Activated T-cell treated with anti-CD3 and anti-CD28 coated beads, Interleukin-2, amount 50 U/mL, for 1 hour (primary cell): ENCODE measurements around the gene SPATA9.

Source experiments
- DNase-seq: peaks from one replicate; pipeline ENCODE4 v3.0.0-alpha.2; 2020

SPATA9 gene, protein sequence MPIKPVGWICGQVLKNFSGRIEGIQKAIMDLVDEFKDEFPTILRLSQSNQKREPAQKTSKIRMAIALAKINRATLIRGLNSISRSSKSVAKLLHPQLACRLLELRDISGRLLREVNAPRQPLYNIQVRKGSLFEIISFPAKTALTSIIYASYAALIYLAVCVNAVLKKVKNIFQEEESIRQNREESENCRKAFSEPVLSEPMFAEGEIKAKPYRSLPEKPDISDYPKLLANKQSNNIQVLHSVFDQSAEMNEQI

DNA sequence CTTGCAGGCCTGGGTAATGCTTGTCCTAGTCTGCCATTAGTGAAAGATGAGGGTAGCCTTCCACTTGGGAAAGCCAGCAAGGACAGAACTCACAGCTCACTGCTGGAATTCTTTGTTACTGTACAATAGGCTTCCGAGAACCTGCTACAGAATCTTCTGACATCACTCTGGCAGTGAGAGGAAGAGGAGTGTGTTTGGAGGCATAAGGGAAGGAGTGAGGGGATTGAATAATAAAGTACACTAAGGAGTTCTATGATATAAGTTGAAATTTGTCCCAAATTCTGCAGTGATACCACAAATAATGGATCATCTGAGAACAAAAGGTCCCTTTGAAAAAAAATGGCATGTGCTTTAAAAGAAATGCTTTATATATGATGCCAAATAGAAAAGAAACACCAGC lies at the start of gene SPATA9:
Gene SPATA9, minus strand, starts transcription at position 101 of the 400 bp plus-strand sequence. CDS start 137 bp downstream, outside the sequence.
- DNase-seq: no peak

DNA sequence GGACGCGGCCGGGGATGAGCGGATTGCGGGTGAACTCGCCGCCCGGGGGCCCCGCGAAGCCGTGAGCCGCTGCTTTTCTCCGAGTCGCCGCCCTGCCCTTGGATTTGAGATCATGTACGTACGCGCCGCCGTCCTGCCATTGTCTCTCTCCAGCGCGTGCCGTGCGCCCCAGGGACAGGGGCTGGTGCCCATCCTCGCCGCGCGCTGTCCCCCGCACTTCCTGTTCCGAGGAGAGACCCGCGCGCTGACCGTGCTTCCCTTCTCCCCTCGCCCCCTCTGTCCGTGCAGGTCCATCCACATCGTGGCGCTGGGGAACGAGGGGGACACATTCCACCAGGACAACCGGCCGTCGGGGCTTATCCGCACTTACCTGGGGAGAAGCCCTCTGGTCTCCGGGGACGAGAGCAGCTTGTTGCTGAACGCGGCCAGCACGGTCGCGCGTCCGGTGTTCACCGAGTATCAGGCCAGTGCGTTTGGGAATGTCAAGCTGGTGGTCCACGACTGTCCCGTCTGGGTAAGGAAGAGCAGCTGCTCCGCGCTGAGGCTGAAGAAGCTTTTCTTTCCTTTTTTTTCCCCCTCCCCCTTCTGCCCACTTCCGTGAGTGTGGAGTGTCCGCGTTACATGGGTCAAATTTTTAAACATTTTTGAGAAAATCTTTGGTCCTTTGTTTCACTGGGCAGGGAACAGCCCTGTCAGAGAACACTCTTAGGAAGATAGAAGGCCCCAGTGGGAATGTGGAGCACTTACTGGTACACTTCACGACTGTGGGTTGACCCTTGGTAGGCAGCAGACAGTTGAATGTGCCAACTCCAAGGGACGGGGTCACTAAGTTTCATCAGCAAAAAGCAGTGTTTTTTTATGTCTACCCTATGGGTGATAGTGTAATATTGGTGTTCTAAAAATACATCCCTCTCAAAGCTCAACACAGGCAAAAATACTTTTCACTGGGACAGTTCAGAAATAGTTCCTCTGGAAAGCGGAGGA lies 49.1 kb upstream of the SPATA9 start:
- DNase-seq: peak; percentile 53

DNA sequence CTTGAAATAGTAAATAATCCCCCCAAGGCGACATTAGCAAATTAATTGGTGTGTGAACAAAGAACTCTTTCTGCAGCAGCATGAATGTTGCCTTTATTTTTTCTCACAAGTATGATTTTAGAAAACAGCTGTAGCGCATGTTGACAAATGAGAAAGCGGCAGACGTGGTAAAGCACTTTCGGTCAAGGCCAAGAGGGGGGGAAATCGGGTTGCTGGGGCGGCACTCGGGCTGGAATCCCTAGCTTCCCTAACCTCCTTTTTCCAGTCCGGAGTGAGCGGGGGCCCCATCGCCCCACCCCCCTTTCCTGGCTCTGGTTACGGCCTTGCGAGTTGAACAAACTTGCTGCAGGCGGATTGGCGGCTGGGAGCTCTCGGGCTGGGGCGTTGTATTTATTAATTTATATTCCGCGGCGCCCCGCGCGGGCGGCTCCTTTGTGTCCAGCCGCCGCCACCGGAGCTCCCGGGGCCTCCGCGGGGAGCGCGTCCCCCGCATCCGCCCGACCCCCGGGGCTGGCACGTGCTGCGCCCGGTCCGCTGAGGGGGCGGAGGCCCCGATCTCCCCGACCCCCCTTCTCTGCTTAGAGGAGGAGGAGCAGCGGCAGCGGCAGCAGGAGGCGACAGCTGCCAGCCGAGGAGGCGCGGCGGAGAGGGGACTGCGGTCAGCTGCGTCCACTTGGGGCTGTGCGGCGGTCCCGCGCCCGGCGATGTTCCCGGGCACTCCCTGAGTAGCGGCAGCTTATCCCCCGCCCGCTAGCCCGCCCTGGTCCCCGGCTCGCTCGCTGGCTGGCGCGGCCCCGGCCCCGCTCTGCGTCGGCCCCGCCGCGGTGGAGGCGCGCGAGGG lies 48.2 kb upstream of the SPATA9 start, which contains the start of gene RHOBTB3:
Gene RHOBTB3, plus strand, starts transcription at position 607 of the 841 bp plus-strand sequence. CDS start 347 bp downstream, outside the sequence.
- DNase-seq: peak; percentile 54

DNA sequence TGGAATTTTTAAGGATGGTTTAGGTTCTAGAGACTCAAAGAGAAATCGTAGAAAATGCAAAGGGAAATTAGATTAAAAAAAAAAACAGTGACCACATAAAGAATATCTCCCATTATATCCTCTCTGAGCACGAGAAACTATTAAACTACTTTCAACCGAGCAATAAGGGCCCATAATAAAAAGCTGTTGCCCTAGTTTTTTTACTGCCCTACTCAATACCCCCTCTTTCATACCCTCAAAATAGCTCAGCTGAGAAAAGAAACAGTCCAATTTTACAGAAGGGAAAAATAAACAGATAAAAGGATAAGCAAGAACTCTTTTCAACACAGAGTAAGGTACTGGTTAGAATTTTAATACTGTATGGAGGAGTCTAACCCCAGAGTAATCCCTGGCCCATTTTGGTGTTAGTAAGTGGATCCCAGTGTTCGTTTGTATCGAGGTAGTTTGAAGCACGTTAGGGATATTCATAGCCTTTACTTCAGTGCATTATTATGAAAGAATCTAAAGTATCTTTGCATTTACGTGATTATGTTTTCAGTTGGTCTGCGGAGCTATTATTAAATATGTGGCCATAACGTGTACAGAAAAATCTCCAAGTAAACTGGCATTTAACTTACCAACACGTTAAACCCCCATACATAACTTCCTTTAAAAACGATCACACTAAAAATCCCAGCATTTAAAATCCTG lies 47.4 kb upstream of the SPATA9 start:
- DNase-seq: no peak

DNA sequence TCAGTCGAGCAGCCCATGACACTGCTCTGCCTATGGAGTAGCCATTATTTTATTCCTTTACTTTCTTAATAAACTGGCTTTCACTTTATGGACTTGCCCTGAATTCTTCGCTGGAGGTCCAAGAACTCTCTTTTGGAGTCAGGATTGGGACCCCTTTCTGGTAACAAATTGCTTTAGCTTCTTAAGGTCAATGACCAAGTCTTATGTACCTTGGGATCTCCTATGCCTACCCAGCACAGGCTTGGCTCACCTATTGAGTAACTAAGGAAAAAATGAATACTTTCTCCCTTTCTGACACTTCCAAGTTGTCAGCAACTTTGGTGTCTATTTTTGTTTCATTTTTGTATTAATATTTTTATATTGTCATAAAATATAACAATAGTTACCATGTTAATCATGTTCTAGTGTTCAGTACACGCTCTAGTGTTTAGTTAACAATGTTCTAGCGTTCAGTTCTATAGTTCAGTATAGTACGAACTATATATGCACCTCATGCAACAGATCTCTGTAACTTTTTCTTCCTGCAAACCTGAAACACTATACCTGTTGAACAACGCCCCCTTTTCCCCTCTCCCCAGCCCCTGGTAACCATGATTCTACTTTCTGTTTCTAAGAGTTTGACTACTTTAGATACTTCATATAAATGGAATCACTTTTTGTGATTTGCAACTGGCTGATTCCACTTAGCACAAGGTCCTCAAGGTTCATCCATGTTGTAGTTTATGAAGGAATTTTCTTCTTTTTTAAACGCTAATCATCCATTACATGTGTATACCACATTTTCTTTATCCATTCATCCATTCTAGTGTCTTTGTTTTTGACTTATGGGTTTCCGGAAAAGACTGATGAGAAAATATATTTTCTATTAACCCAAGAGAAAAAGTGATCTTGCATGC lies 46.6 kb upstream of the SPATA9 start:
- DNase-seq: no peak

DNA sequence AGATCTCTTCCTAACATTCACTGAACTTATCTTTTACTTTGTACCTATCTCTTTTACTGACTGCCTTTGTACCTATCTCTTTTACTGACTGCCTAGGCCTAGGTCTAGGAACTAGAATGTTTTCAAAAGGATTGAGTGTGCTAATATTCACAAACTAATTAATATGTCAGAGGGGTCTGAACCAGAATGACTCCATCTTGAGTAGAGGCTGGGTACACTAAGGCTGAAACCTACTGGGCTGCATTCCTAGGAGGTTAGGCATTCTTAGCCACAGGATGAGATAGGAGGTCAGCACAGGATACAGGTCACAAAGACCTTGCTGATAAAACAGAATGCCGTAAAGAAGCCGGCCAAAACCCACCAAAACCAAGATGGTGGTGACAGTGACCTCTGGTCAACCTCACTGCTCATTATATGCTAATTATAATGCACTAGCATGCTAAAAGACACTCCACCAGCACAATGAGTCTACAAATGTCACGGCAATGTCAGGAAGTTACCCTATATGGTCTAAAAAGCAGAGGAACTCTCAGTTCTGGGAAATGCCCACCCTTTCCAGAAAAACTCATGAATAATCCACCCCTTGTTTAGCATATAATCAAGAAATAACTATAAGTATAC lies 45.8 kb upstream of the SPATA9 start:
- DNase-seq: no peak

DNA sequence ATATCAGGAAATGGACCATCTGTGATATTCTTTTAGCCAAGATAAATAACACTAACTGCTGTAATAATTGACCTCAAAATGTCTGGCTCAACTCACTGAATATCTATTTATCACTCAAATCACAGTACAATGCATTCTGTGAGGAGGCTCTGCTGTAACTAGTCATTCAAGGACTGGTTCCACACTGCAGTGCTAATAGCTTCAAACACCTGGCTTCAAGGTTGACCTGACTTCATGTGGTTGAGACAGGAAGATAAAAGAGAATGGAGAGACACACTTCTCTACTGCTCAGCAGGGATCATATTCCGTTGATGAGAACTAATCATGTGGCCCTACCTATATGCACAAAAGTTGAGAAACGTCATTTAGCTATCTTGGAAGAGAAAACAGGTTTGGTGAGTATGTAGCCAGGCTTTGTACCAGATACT lies 45.0 kb upstream of the SPATA9 start:
- DNase-seq: no peak

DNA sequence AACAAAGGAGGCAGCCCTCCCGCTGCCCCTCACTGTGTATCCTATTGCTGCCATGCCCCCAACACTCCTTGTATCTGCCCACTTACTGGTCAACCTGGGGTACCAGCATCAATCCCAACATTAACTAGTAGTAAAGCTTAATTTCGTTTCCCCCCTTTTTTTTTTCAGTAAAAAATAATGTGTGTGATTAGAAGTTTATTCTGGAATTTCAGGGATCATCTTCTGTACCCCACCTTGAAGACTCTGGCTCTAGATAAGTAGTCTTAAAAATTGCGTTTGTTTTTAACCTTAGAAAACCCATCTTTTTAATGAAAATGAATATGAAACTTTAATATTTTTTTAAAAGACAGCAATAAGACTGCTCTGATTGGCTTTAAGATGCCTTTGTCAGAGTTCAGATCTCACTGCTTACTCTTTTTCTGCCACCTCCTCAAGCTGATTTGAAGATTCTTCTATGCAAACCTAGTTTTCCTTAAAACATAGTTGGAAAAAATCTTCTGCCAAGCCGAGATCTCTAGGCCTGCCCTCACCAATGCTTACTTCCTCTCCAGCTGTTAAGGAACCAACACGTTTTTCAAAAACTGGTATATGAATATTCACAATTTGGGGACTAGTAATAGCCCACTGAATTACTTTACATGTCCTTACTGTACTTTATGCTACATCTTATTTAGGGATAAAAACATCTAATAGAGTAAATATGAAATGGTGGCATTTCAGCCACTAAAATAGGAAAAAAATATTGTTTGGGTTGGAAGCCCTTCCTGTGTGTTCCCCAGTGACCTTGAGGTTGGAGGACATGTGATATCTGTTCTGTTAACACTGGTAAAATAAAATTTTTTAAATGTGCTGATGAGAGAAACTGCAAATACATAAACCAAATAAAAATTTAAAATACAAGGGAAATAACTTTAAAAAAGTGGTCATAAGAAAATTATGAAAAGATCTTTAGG lies 44.3 kb upstream of the SPATA9 start:
- no peak for DNase-seq

DNA sequence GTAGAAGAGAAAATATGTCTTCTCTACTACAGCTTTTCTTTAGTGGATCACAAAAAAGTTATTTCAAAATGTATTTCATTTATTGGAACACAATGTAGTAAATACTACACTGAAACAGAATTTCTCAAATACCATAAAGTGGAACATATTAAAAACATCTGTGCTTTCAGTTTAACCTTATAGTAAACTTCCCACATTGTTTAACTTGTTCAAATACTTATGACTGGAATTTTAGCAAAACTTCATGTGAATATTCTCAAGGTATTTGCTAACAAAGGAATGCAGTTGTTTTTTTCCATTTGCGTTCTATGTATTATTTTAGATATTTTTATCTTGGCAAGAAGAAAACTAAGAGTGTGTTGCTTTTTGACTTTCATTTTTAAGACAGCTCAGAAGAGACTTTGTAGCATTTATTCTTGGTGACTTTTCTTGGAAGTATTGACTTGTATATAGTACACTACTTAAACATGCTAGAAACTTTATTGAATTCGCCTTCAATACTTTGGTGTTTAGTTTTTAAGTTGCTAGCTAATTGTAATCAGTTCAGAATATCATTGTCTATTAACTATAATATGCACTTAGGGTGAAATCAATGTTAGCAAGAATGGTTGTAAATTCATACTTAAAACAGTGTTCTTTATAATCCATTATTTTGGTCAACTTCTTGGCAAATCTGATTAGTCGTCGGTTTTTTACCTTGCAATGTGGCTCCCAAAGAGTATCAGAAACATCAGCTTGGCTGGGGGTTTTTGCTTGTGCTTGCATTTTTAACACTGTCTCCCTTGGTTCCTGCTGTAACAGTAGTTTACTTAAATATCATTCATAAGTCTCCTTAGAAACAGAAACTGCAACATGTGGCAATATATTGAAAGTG lies 43.4 kb upstream of the SPATA9 start:
- DNase-seq: no peak

DNA sequence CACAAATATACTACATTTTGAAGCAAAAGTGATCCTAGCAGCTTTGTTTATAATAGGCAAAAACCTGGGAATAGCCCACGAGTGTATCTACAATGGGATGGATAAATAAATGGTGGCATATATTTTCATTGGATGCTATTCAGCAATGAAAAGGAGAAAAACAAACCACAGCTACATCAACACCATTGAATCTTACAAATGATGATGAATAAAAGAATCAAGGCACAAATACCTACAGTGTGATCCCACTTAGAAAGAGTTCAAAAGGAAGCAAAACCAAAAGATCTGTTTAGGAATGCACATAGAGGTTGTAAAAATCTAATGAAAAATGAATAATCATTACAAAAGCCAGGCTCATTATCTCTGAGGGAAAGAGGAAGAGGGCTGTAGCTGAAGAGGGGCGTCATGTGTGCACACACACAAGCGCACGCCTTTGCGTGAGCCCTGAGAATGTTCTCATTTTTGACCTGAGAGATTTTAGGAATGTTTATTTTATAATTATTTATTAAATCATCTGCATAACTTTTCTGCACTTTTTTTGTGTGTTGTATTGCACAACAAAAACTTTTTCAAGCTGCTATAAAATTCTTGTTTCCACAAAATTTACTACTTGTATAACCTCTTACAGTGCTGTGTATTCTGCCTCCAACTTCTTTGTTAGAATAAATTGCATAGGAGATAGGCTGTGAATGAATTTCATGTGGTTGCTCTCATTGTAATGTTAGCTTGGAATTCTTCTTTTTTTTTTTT lies 42.5 kb upstream of the SPATA9 start:
- no peak for DNase-seq

DNA sequence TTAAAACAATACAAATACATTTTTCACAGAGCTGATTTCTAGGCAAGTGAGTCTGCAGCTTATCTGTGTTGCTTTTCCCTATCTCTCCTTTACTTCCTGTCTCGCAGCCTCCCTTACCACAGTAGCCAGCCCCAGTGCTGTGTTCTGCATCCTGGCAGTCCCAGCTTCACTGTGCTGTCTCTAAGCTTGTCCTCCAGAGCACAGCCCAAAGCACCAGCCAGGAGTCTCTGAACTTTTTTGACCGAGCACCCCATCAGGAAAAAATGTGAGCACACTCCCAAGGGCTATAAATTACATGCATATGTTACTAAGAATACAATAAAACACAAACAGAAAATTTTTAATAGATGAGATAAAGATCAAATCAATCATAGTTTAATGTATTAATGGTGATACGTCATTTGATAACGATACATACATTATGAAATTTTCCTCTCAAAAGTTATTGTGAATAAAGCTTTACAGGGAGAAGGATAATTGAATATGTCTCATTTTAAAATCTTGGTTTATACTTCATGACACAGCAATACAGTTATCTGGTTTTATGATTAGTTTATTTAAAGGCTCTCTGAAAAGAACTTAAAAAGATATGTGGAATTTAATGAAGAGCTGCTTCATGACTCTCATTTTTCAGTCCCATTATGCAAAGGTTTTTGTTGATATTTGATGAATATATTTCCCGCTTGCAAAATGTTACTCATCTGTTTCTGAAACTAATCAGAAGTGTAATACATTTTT lies 41.0 kb upstream of the SPATA9 start:
- no peak for DNase-seq

DNA sequence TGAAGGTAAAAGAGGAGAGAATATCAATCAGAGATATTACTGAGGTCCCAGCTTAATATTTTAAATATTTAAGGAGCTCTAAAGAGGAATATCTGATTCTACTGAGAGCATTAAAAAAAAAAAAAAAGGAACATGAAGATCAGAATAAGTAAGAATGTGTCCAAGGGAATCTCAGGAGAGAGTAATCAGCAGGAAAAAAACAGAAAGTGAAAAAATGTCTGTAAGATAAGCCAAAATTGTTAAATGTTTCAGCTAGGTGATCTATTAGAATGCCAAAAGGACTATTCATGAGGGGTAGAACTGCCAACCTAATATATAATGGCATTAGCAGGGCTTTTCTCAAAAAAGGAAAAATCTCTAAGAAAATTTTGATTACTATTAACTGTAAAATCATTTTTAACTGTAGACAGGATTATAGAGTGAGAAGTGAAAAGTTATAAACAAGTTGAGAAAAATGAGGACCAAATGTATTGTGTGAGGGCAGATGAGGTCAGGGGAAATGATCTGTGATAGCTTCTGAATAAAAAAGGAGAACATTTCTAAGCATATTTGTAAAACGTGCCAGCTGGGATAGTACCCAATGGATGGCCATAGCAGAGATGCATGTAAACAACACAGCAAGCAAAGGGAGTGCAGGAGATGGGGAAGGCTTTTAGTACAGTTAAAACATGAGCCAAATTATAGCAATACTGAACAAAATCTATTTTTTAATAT lies 38.9 kb upstream of the SPATA9 start:
- no peak for DNase-seq

DNA sequence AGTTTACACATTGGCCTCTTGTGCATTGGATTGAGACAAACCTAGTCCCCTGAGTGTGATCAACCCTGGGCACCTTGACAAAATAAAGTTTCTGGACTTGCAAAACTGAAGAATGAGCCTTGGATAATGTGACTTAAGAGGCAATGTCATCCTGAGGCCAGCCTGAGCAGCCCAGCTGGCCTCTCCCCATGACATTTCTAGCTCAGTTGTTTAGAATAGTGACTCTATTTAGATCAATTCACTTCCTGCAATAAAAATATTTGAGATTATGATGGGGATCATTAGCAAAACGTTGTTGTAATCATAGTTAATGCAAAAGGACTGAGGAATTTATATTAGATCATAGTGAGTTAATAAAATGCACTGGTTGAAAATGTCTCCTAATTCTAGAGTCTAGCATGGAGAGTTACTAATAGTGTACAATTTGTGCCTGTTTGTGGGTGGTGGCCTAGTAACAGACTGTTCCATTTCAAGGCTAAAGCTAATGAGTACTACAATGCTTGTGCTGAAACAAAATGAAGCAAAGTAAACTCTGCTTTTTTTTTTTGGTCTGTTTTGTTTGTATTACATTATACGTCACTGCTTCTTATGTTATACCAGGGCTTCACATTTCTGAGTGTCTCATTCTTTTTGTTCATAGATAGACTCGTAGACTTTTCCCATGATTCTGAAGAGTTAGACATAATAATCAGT lies 37.4 kb upstream of the SPATA9 start:
- no peak for DNase-seq

DNA sequence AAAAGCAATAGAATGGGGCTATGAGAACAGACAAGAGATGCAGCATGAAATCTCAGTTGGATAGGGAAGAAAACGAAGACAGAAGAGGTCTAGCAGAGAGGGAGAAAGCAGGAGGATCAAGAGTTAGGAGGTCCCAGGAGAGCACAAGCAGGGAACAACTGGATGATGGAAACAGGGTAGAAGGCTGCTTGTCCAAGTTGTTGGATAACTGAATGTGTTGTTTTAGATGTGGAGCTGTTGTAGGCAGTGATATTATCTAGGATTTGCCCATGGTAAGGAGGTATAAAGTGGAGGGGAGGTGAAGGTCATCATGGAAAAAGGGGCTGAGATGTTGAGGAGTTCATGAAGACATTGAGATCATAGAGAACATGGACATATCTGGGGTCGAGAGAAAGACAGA lies 35.9 kb upstream of the SPATA9 start:
- DNase-seq: no peak

DNA sequence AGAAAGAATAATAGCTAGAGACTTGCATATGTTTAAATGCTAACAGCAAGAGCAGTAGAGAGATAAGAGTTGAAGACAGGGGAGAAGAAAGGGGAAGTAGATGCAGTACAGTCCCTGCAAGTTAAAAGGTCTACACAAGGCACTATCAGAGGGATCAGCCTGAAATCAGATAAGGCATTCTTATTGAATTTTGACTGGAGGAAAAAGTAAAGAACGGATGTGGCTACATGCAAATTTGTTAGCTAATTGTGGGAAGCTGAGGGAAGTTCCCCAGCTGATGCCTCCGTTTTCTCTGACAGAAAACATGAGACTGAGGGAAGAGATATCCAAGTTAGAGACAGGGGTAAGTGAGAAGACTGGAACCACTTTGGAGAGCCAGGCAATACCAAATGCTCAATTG lies 35.4 kb upstream of the SPATA9 start:
- DNase-seq: no peak

DNA sequence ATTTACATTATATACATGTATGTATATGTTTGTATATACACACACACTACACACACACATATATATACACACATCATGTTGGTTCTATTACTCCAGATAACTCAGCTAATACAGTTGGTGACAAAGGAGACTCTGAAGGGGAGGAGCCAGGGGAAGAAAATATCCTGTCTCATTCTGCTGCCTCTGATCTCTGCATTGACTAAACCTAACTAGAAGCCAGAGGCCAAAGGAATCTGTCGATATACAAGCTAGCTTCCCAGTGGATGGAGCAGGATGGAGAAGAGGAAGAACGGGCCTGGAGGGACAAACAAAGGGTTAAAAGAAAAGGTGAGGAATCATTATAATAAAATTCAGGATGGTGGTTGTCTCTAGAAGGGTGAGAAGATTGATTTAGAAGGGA lies 34.6 kb upstream of the SPATA9 start:
- no peak for DNase-seq
